Thoracic aorta (tissue), 2 donors: ENCODE data around the gene GPR62. TPM values are rescaled to one million over a fixed set of nuclear protein-coding genes. Genes with fewer than 3 reads are reported as not detected.

Experiments
- ATAC-seq: fragments of 150-250 bp; one replicate; pipeline ENCODE4 v1.8.0; 2017; ENCODE audit warnings: low read depth; ENCODE audit not compliant: insufficient number of reproducible peaks, low FRiP score
- DNase-seq: peaks from one replicate; pipeline ENCODE4 v3.0.0-alpha.2; 2020; ENCODE audit warnings: low spot score
- H3K27ac ChIP-seq, 2 donors: fragments of 200-600 bp; sonication (generic); 1 replicate in 1 of 2; 2 replicates in 1 of 2; pipeline ENCODE4 v1.5.1; 2016; ENCODE audit warnings: mild to moderate bottlenecking in 2 of 2, moderate library complexity in 2 of 2
- H3K27me3 ChIP-seq: fragments of 200-600 bp; sonication (generic); replicated peaks from 2 replicates; pipeline ENCODE4 v1.6.0; 2016; ENCODE audit warnings: mild to moderate bottlenecking; ENCODE audit not compliant: insufficient read depth
- H3K36me3 ChIP-seq: fragments of 200-600 bp; sonication (generic); one replicate; pipeline ENCODE4 v1.5.1; 2016
- H3K4me1 ChIP-seq, 2 donors: fragments of 200-600 bp; sonication (generic); 1 replicate in 1 of 2; 2 replicates in 1 of 2; pipeline versions ENCODE4 v1.5.1 to v1.6.0; 2016; ENCODE audit warnings: low read depth in 2 of 2, mild to moderate bottlenecking in 1 of 2; ENCODE audit not compliant: control insufficient read depth in 1 of 2
- H3K4me3 ChIP-seq: fragments of 200-600 bp; sonication (generic); 2 replicates; pipeline ENCODE4 v1.5.1; 2016; ENCODE audit warnings: mild to moderate bottlenecking
- H3K9me3 ChIP-seq: fragments of 200-600 bp; sonication (generic); 2 replicates; pipeline ENCODE4 v1.5.1; 2016
- CTCF ChIP-seq: fragments of 200-600 bp; sonication (generic); IDR thresholded peaks from one replicate; pipeline ENCODE4 v1.5.1; 2019; ENCODE audit warnings: antibody characterized with exemption
- total RNA-seq, 2 donors: library from RNA; depleted of rRNA; stranded (reverse); fragments of >200 nt; gene quantifications; one replicate each; pipeline versions ENCODE4 v1.1.0 to v1.2.3, GENCODE V29; 2016

GPR62 gene
- total RNA-seq, result not detected

- Histone ChIP-seq H3K4me1 (peaks cover 3 to 17% of the 10 kb centered on the region in 2 donors), H3K27me3 (no peaks in the 10 kb centered on the region), H3K27ac (peak within 1 kb of the TSS; percentile 77 to 78), H3K9me3 (no peaks in the 10 kb centered on the region), H3K36me3 (peaks cover 16% of the 10 kb centered on the region), H3K4me3 (peak within 1 kb of the TSS; percentile 70)
- DNase-seq (no peak), ATAC-seq (no peak)
- TF ChIP-seq CTCF, result no peak
Measured at GRCh38 chr3:51955175-51955892, at the start of gene GPR62. Gene GPR62 (plus strand): TSS chr3:51955381. CDS start chr3:51955653, 272 bp downstream.

- Histone ChIP-seq H3K9me3 (no peaks in the 10 kb centered on the region), H3K27me3 (no peaks in the 10 kb centered on the region), H3K36me3 (no peaks in the 10 kb centered on the region), H3K4me1 (no peaks in the 10 kb centered on the region), H3K4me3 (no peak overlapping the region), H3K27ac (no peak overlapping the region)
- DNase-seq (no peak), ATAC-seq (no peak)
- no peak for TF ChIP-seq CTCF
Measured at GRCh38 chr3:51908026-51908425, 47.2 kb upstream of the GPR62 start.

- no peaks in the 10 kb centered on the region for H3K27me3 ChIP-seq
- no peaks in the 10 kb centered on the region for H3K36me3 ChIP-seq
- ATAC-seq (no peak), DNase-seq (no peak)
- H3K4me1 ChIP-seq, result no peaks in the 10 kb centered on the region
- no peak overlapping the region for H3K27ac ChIP-seq
- H3K4me3 ChIP-seq, result no peak overlapping the region
- TF ChIP-seq CTCF, result no peak
- no peaks in the 10 kb centered on the region for H3K9me3 ChIP-seq
Measured at GRCh38 chr3:51916418-51916817, 38.8 kb upstream of the GPR62 start.

- ATAC-seq, result no peak
- Histone ChIP-seq H3K9me3 (no peaks in the 10 kb centered on the region), H3K4me1 (no peaks in the 10 kb centered on the region), H3K4me3 (no peak overlapping the region), H3K27me3 (no peaks in the 10 kb centered on the region), H3K36me3 (no peaks in the 10 kb centered on the region), H3K27ac (no peak overlapping the region)
- no peak for TF ChIP-seq CTCF
- no peak for DNase-seq
Measured at GRCh38 chr3:51921081-51921578, 34.1 kb upstream of the GPR62 start.

GRCh38 chr3:51927061-51927977 is 27.9 kb upstream of the GPR62 start:
- no peaks in the 10 kb centered on the region for H3K4me1 ChIP-seq
- no peak for DNase-seq
- H3K27ac ChIP-seq, result no peak overlapping the region
- H3K9me3 ChIP-seq, result no peaks in the 10 kb centered on the region
- H3K27me3 ChIP-seq, result no peaks in the 10 kb centered on the region
- TF ChIP-seq CTCF, result no peak
- no peaks in the 10 kb centered on the region for H3K36me3 ChIP-seq
- no peak overlapping the region for H3K4me3 ChIP-seq
- ATAC-seq, result no peak
